H9 (cell line): ENCODE measurements around the gene HMGB1. TPM values are rescaled to one million over a fixed set of nuclear protein-coding genes. Genes with fewer than 3 reads are reported as not detected.

Experiments
- DNase-seq: peaks from one replicate; pipeline ENCODE4 v3.0.0-alpha.2; 2017
- H2AFZ ChIP-seq: one replicate; pipeline ENCODE4 v1.6.1; 2013; ENCODE audit warnings: mild to moderate bottlenecking, low read length, control low read depth, moderate library complexity
- H2AK5ac ChIP-seq: 2 replicates; pipeline ENCODE4 v1.6.1; 2013; ENCODE audit warnings: low read length, control low read depth, mixed read lengths; ENCODE audit not compliant: insufficient read length
- H2BK120ac ChIP-seq: one replicate; pipeline ENCODE4 v1.6.1; 2013; ENCODE audit warnings: low read depth, mild to moderate bottlenecking, low read length, control low read depth, inconsistent platforms; ENCODE audit not compliant: poor library complexity, severe bottlenecking
- H2BK12ac ChIP-seq: 2 replicates; pipeline ENCODE4 v1.6.1; 2013; ENCODE audit warnings: low read length, control low read depth, mixed read lengths, low read depth; ENCODE audit not compliant: insufficient read length
- H2BK15ac ChIP-seq: 2 replicates; pipeline ENCODE4 v1.6.1; 2013; ENCODE audit warnings: low read depth, low read length, control low read depth
- H2BK20ac ChIP-seq: one replicate; pipeline ENCODE4 v1.6.1; 2013; ENCODE audit warnings: low read depth, mild to moderate bottlenecking, low read length, control low read depth, inconsistent platforms; ENCODE audit not compliant: poor library complexity, severe bottlenecking
- H2BK5ac ChIP-seq: 2 replicates; pipeline ENCODE4 v1.6.1; 2013; ENCODE audit warnings: low read length, control low read depth, mixed read lengths; ENCODE audit not compliant: insufficient read length
- H3K14ac ChIP-seq: 2 replicates; pipeline ENCODE4 v1.6.1; 2013; ENCODE audit warnings: low read length, control low read depth; ENCODE audit not compliant: insufficient read depth
- H3K18ac ChIP-seq: 2 replicates; pipeline ENCODE4 v1.6.1; 2013; ENCODE audit warnings: low read depth, mild to moderate bottlenecking, mixed read lengths, low read length, control low read depth; ENCODE audit not compliant: insufficient read length
- H3K23ac ChIP-seq: 2 replicates; pipeline ENCODE4 v1.6.1; 2013; ENCODE audit warnings: low read length, control low read depth, mixed read lengths, low read depth; ENCODE audit not compliant: insufficient read length
- H3K23me2 ChIP-seq: 2 replicates; pipeline ENCODE4 v1.6.1; 2013; ENCODE audit warnings: low read depth, mild to moderate bottlenecking, mixed read lengths, low read length, control low read depth; ENCODE audit not compliant: insufficient read length, poor library complexity, severe bottlenecking
- H3K27ac ChIP-seq: 2 replicates; pipeline ENCODE4 v1.5.1; 2013; ENCODE audit warnings: low read length, control low read depth, mixed read lengths, low read depth; ENCODE audit not compliant: insufficient read length
- H3K27me3 ChIP-seq: 2 replicates; pipeline ENCODE4 v1.6.1; 2013; ENCODE audit warnings: low read length, control low read depth, inconsistent platforms; ENCODE audit not compliant: insufficient read depth
- H3K4ac ChIP-seq: 2 replicates; pipeline ENCODE4 v1.6.1; 2013; ENCODE audit warnings: low read depth, mild to moderate bottlenecking, control low read depth, inconsistent platforms, low read length, moderate library complexity
- H3K4me1 ChIP-seq: 2 replicates; pipeline ENCODE4 v1.6.1; 2013; ENCODE audit warnings: low read length, control low read depth, inconsistent platforms; ENCODE audit not compliant: insufficient read depth
- H3K4me2 ChIP-seq: 2 replicates; pipeline ENCODE4 v1.6.1; 2013; ENCODE audit warnings: low read length, control low read depth, mixed read lengths; ENCODE audit not compliant: insufficient read length, insufficient read depth
- H3K56ac ChIP-seq: 2 replicates; pipeline ENCODE4 v1.6.1; 2013; ENCODE audit warnings: low read depth, mild to moderate bottlenecking, mixed read lengths, low read length, control low read depth; ENCODE audit not compliant: insufficient read length
- H3K79me1 ChIP-seq: 2 replicates; pipeline ENCODE4 v1.6.1; 2013; ENCODE audit warnings: low read depth, mild to moderate bottlenecking, moderate library complexity, low read length, control low read depth, inconsistent platforms; ENCODE audit not compliant: insufficient read depth, poor library complexity, severe bottlenecking
- H3K79me2 ChIP-seq: 2 replicates; pipeline ENCODE4 v1.6.1; 2013; ENCODE audit warnings: low read length, control low read depth, inconsistent platforms; ENCODE audit not compliant: insufficient read depth
- H3K9ac ChIP-seq: 2 replicates; pipeline ENCODE4 v1.6.1; 2013; ENCODE audit warnings: low read length, control low read depth, mixed read lengths; ENCODE audit not compliant: insufficient read length; ENCODE audit errors: extremely low read depth
- H3K9me3 ChIP-seq: one replicate; pipeline ENCODE4 v1.6.1; 2013; ENCODE audit warnings: low read depth, low read length, inconsistent platforms; ENCODE audit not compliant: control insufficient read depth
- H3T11ph ChIP-seq: one replicate; pipeline ENCODE4 v1.6.1; 2013; ENCODE audit warnings: mild to moderate bottlenecking, low read length, control low read depth, inconsistent platforms
- H4K20me1 ChIP-seq: one replicate; pipeline ENCODE4 v1.6.1; 2013; ENCODE audit not compliant: control insufficient read depth, insufficient read length, insufficient read depth
- H4K5ac ChIP-seq: 2 replicates; pipeline ENCODE4 v1.6.1; 2013; ENCODE audit warnings: low read depth, mild to moderate bottlenecking, mixed read lengths, low read length, control low read depth; ENCODE audit not compliant: insufficient read length
- H4K8ac ChIP-seq: replicated peaks from 2 replicates; pipeline ENCODE4 v1.6.1; 2013; ENCODE audit warnings: low read length, control low read depth, mixed read lengths, low read depth; ENCODE audit not compliant: insufficient read length
- H4K91ac ChIP-seq: 2 replicates; pipeline ENCODE4 v1.6.1; 2013; ENCODE audit warnings: low read depth, mild to moderate bottlenecking, moderate library complexity, mixed read lengths, low read length, control low read depth; ENCODE audit not compliant: insufficient read length
- H3K27ac Mint-ChIP-seq, 3 experiments: 2 replicates in 2 of 3; 3 replicates in 1 of 3; pipeline ENCODE4 v1.8.0; 2020 to 2021; ENCODE audit warnings: mixed read lengths in 3 of 3, mild to moderate bottlenecking in 1 of 3, moderate library complexity in 1 of 3
- H3K27me3 Mint-ChIP-seq: 2 replicates; pipeline ENCODE4 v1.8.0; 2021; ENCODE audit warnings: low read depth, mild to moderate bottlenecking, moderate library complexity, mixed read lengths
- H3K36me3 Mint-ChIP-seq, 3 experiments: 2 replicates in 2 of 3; 3 replicates in 1 of 3; pipeline ENCODE4 v1.8.0; 2020 to 2021; ENCODE audit warnings: low read depth in 3 of 3, mixed read lengths in 3 of 3; ENCODE audit not compliant: insufficient read depth in 1 of 3
- H3K4me1 Mint-ChIP-seq, 2 experiments: 2 replicates each; pipeline ENCODE4 v1.8.0; 2020; ENCODE audit warnings: mixed read lengths in 2 of 2
- H3K4me3 Mint-ChIP-seq, 2 experiments: 2 replicates in 1 of 2; 3 replicates in 1 of 2; pipeline ENCODE4 v1.8.0; 2020 to 2021; ENCODE audit warnings: mild to moderate bottlenecking in 2 of 2, mixed read lengths in 2 of 2, moderate library complexity in 1 of 2
- H3K9me3 Mint-ChIP-seq, 2 experiments: 2 replicates in 1 of 2; 3 replicates in 1 of 2; pipeline ENCODE4 v1.8.0; 2020; ENCODE audit warnings: mild to moderate bottlenecking in 2 of 2, mixed read lengths in 2 of 2, moderate library complexity in 1 of 2
- CTCF ChIP-seq: fragments of 200-600 bp; sonication (generic); conservative IDR thresholded peaks from 3 replicates; pipeline ENCODE4 v1.8.0; 2021; ENCODE audit warnings: antibody characterized with exemption, mild to moderate bottlenecking
- WGBS: extraction: QIAGEN DNeasy Blood & Tissue Kit; methylation state at CpG from one replicate; pipeline ENCODE4 v1.1.7; 2013; ENCODE audit warnings: missing lambda C conversion rate, low lambda C conversion rate, mixed read lengths; ENCODE audit not compliant: insufficient read length; ENCODE audit errors: extremely low coverage; 5-methylcytosine and 5-hydroxymethylcytosine counted together
- total RNA-seq: library from RNA; stranded (reverse); gene quantifications from 2 replicates; pipeline ENCODE4 v1.2.1, GENCODE V29; 2021

HMGB1 gene
- total RNA-seq, 1 experiment from 2014 or later, result 688 TPM

- no peak overlapping the region for H3K27ac ChIP-seq
- H2BK5ac ChIP-seq, result no peak overlapping the region
- no peak overlapping the region for H3K9ac ChIP-seq
- no peak overlapping the region for H4K8ac ChIP-seq
- peaks cover 3 to 8% of the 10 kb centered on the region in 2 experiments for H3K4me1 Mint-ChIP-seq
- no peak for TF ChIP-seq CTCF
- H2BK12ac ChIP-seq, result no peak overlapping the region
- H3K79me1 ChIP-seq, result no peaks in the 10 kb centered on the region
- no peak for DNase-seq
- H3K14ac ChIP-seq, result no peak overlapping the region
- no peak overlapping the region for H3K23ac ChIP-seq
- H2BK15ac ChIP-seq, result no peak overlapping the region
- no peaks in the 10 kb centered on the region for H3K23me2 ChIP-seq
- no peak overlapping the region for H2AK5ac ChIP-seq
- H4K20me1 ChIP-seq, result no peaks in the 10 kb centered on the region
- H3T11ph ChIP-seq, result no peak overlapping the region
- H3K56ac ChIP-seq, result no peak overlapping the region
- no peak overlapping the region for H2BK20ac ChIP-seq
- H4K5ac ChIP-seq, result no peak overlapping the region
- no peak overlapping the region for H2BK120ac ChIP-seq
- no peaks in the 10 kb centered on the region; the same call in 1 of the 2 replicates for H3K4me1 ChIP-seq
- H3K9me3 Mint-ChIP-seq, result no peaks in the 10 kb centered on the region; a peak in 1 of 5 replicates
- no peak overlapping the region for H3K4me3 Mint-ChIP-seq
- no peak overlapping the region for H2AFZ ChIP-seq
- no peak overlapping the region for H3K4ac ChIP-seq
- H3K36me3 Mint-ChIP-seq, result no peaks in the 10 kb centered on the region
- H3K4me2 ChIP-seq, result no peak overlapping the region
- peaks cover 27% of the 10 kb centered on the region for H3K27me3 Mint-ChIP-seq
- no peaks in the 10 kb centered on the region for H3K79me2 ChIP-seq
- WGBS, result no CpG with 5 or more reads among the region's 3 CpGs
- H4K91ac ChIP-seq, result no peak overlapping the region
- no peak overlapping the region for H3K18ac ChIP-seq
- no peaks in the 10 kb centered on the region for H3K9me3 ChIP-seq
- no peak overlapping the region for H3K27ac Mint-ChIP-seq
- 0 out of 2 replicates have a peak, but pooled peaks cover 3% of the 10 kb centered on the region for H3K27me3 ChIP-seq
Measured at GRCh38 chr13:30413842-30414241, 51.9 kb downstream of the HMGB1 start.
